Activated CD4-positive, CD25-positive, alpha-beta regulatory T cell (primary cell): Measurements from ENCODE around the gene ATP9A.
"Not testable (repeated sequence)": the region's sequence is repeated elsewhere in the genome, so short reads cannot be mapped to it uniquely, and the experiment has no call there.

Experiments used
- DNase-seq, 4 experiments: peaks; one replicate each; lab custom pipeline; 2025; lab: John Stamatoyannopoulos, UW

Gene ATP9A

GRCh38 chr20:51571460-51571794, 196.8 kb downstream of the ATP9A start:
- no peak for DNase-seq

- DNase-seq = no peak
Observed at GRCh38 chr20:51570739-51571459, 197.3 kb downstream of the ATP9A start.

GRCh38 chr20:51569815-51570738, 198.1 kb downstream of the ATP9A start:
- no peak for DNase-seq

GRCh38 chr20:51568533-51568932, 199.7 kb downstream of the ATP9A start:
- DNase-seq = not testable (repeated sequence)

- DNase-seq = no peak
Observed at GRCh38 chr20:51567622-51568021, 200.6 kb downstream of the ATP9A start.

- DNase-seq = no peak
Observed at GRCh38 chr20:51566594-51566993, 201.6 kb downstream of the ATP9A start.

GRCh38 chr20:51565298-51566144, 202.7 kb downstream of the ATP9A start:
- DNase-seq = no peak

- DNase-seq = no peak
Observed at GRCh38 chr20:51563486-51564332, 204.5 kb downstream of the ATP9A start.

- DNase-seq = no peak
Observed at GRCh38 chr20:51563174-51563485, 205.1 kb downstream of the ATP9A start.

GRCh38 chr20:51562332-51563173, 205.6 kb downstream of the ATP9A start:
- DNase-seq = no peak

- DNase-seq = no peak
Observed at GRCh38 chr20:51562027-51562331, 206.2 kb downstream of the ATP9A start.

- DNase-seq = no peak
Observed at GRCh38 chr20:51560550-51561307, 207.5 kb downstream of the ATP9A start.

GRCh38 chr20:51560042-51560441, 208.1 kb downstream of the ATP9A start:
- DNase-seq = no peak

GRCh38 chr20:51554538-51555165, 213.5 kb downstream of the ATP9A start:
- DNase-seq = no peak

- DNase-seq = no peak
Observed at GRCh38 chr20:51553897-51554486, 214.2 kb downstream of the ATP9A start.

- DNase-seq = no peak
Observed at GRCh38 chr20:51551186-51551585, 217.0 kb downstream of the ATP9A start.

- DNase-seq = no peak
Observed at GRCh38 chr20:51549474-51549873, 218.7 kb downstream of the ATP9A start.

- DNase-seq = no peak
Observed at GRCh38 chr20:51547951-51548350, 220.2 kb downstream of the ATP9A start.
